ENCODE results near the gene MDC1.

- TF ChIP-seq CTCF (conservative IDR thresholded peaks at IDR 0.05; ENCODE audit: low read length) (no peak), EZH2phosphoT487 (IDR thresholded peaks at IDR 0.05; ENCODE audit: borderline replicate concordance) (no peak)
Observed at GRCh38 chr6:30757261-30757904, 40.3 kb upstream of the MDC1 start.

All from Loucy (cell line).